NCI-H69 (cell line): ENCODE measurements around the gene PIN1.

Experiments
- DNase-seq: peaks from one replicate; lab custom pipeline; 2025; lab: John Stamatoyannopoulos, UW

Gene PIN1

GRCh38 chr19:9891609-9892373 lies 56.7 kb downstream of the PIN1 start:
- DNase-seq, result no peak
